NCI-H1105 treated with DMSO at 0.1 percent for 48 hours (cell line): ENCODE measurements around the gene PUM2.
A peak's percentile ranks its signal among the peaks of the same experiment; 100 is the strongest.

Experiments
- DNase-seq: peaks from one replicate; lab custom pipeline; 2025; lab: John Stamatoyannopoulos, UW

The PUM2 gene

DNA sequence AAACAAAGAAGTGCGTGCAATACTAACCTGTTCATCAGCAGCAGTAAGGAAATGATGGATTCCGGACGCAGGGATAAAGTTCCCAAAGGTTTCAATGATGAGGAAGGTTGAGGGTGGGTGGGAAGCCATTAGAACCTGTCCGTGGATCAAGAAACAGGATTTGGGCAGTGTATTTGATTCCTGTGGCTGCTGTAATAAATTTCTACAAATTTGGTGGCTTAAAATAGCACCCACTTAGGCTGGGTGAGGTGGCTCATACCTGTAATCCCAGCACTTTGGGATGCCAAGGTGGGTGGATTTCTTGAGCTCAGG, 120.6 kb downstream of the PUM2 start:
- DNase-seq: no peak

DNA sequence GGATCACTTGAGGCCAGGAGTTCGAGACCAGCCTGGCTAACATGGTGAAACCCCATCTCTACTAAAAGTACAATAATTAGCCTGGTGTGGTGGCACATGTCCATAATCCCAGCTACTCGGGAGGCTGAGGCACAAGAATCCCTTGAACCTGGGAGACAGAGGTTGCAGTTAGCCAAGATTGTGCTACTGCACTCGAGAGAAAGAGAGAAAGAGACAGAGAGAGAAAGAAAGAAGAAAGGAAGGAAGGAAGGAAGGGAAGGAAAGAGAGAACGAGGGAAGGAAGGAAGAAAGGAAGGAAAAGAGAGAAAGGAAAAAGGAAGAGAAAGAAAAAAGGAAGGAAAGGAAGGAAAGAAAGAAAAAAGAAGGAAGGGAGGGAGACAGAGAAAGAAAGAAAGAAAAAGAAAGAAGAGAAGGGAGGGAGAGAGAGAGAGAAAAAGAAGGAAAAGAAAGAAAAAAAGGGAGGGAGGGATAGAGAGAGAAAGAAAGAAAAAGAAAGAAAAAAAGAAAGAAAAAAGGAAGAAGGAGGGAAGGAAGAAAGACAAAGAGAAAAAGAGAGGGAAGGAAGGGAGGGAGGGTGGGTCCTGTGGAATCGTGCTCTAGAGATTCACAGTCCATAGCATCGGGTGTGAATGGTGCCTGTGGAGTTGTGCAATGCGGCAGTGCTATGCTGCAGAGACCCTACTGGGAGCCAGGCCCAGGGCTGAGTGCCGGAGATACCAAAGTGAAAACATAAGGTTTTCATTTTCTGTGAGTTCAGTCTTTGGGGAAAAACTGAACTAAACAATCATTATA, 121.1 kb downstream of the PUM2 start:
- DNase-seq: no peak

DNA sequence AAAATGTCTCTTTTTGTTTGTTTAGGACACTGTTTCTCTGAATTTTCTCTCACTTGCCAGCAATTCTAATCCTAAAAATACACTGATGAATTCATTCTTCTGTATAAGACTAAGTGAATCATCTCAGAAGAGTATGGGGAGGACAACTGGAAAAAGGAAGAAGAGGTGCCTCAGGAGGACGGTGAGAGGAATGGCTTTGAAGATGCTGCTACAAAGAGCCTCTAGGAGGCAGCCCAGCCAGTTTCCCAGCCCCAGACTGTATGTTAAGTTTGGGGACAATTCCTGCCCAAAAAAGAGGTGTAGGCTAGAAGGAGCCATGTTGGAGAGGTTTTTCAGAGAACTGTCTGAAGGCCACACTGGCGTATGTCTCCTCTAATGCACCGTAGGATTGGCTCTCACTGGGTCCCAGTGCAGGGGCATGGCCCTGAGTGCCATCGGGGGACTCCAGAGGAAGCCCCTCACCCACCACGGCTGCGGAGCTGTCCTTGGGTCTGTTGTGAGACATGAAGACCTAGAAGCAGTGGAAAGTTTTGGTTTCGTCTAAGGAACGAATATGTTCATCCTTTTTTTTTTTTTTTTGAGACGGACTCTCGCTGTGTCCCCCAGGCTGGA, 122.6 kb downstream of the PUM2 start:
- DNase-seq: no peak

DNA sequence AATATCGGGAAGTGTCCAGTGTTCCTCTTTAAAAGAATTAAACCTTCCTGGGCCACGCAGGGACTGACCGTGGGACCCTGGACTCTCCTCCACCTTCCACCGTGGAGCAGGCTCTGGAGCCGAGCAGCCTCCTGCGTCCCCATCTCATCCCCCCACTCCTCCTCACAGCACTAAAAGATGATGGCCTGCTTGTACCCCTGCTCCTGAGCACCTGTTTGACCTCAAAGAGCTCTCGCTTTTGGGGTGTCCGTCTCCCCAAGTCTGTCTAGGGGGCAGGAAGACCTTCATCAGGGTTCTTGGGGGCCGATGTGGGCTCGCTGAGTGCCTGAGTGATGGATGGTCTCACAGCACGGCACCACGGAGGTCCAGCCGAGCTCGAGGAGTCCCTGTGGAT, 124.5 kb downstream of the PUM2 start:
- no peak for DNase-seq

DNA sequence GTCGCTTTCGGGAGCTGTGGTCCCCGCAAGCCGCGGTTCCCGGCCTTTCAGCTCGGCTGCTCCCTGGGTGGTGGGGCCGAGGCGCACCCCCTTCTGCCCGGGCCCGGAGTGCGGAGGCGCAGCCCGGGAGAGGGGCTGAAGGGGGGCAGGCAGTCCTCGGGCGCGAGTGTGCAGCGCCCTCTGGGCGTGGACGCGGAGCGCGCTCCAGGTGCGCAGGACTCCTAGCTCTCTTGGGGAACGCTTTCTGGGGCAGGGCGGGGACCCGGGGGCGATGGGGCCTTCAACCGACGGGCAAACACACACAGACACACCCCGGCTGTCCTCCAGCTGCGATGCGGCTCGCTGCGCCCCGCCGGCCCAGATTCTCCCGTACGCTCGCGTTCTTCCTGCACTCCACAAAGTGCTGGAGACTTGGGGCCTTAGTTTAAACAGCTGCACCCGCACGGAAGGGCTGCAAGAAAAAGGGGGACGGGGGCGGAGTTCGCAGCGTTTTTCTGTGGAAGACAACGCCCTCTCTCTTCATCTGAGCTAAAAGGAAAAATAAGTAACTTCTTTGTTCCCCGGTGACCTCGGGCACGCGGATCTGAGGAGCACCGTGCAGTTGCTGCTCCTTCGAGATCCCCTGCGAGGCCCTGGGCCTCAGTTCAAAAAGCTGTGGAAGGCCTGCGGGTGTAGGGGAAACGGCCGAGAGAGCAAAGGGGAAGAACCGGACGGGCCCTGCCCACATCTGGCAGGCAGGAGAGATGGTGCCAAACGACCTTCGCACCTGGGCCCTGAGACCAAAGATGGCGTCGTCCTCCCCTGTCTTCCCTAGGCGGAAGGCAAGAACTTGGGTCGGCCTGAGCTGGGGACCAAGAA, 125.1 kb downstream of the PUM2 start:
- DNase-seq: peak; percentile 62

DNA sequence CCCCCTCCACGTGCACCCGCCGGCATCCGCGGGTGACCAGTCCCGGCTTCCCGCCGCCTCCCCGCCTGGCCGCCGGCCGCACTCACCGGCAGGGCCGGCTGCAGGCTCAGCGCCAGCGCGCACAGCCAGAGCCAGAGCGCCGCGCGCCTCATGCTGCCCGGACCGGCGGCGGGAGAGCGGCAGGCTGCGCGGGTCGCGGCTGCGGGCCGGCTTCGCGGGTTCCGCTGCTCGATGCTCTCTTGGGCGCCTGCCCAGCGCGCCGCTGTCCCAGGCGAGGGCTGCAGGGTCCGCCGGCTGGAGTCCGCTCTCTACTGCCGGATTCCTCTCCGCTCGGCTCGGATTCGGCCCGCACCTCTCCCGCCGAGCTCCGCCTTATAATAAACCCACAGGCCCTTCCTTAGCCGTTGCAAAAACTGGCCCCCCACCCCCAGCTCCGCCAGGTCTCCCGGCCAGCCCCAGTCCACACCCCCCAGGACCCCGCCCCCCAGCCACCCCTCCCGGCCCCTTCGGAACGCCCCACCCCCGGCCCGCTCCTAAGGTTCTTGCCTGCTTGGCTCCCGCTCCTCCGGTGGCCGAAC, 125.8 kb downstream of the PUM2 start, which contains the start of gene SDC1:
SDC1 (minus strand) TSS at position 415 of the 578 bp plus-strand sequence; CDS start at position 152, 263 bp downstream.
- peak; percentile 47 for DNase-seq

DNA sequence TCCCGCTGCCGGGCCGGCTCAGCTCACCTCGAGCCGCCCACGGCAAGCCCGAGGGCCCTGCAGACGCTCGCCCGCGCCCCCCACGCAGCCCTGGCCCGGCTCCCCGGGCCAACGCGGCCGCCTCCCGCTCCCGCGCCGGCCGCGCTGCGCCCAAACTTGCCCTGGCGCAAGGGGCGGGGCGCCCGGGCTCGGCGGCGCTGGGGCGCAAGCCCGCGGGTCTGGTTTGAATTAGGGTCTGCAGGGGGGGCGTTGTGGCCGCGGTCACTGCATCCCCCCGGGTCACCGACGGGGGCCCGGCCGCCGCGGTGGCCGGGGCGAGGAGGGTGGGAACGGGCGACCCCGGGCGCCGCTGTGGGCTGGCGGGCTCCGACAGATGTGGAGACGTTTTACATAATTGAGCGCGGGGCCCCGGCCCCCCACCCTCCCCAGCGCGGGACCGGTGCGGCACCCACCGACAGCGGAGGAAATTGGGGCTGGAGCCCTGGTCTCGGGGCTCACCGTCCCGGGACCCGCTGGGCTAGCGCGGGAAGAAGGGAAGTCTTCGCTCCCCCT, 126.4 kb downstream of the PUM2 start:
- peak; percentile 36 for DNase-seq

DNA sequence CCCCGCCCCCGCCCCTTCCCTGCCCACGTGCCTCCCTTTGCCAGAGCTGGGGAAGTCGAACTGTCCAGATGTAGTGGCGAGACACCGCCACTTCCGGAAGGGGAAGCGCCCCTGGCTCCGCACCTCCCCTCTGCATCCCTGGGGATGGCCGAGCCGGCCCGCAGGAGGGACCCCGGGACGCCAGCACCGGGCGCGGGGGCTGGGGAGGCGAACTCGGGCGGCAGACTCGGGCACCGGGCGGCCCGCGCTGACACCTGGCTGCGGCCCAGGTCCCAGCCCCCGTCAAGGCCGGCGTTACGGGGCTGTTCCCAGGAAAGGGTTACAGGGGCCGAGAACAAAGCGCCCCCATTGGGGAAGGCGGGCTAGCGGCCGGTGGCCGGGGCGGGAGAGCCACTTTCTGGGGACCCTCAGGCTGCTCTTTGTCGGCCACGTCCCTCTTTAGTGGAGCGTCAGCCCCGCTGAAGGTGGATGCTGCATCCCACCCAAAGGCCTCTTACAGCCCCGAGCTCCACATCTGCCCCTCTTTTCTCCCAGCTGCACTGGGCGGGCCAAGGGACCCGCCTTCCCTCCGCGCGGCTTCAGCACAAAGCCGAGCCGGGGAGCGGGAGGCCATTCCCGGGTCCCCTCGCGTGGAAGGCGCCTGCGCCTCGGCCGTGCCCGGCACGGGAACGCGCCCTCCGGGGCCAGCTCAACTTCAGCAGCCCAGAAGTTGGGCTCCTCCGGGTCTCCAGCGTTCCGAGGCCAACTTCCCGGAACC, 127.1 kb downstream of the PUM2 start:
- peak; percentile 53 for DNase-seq

DNA sequence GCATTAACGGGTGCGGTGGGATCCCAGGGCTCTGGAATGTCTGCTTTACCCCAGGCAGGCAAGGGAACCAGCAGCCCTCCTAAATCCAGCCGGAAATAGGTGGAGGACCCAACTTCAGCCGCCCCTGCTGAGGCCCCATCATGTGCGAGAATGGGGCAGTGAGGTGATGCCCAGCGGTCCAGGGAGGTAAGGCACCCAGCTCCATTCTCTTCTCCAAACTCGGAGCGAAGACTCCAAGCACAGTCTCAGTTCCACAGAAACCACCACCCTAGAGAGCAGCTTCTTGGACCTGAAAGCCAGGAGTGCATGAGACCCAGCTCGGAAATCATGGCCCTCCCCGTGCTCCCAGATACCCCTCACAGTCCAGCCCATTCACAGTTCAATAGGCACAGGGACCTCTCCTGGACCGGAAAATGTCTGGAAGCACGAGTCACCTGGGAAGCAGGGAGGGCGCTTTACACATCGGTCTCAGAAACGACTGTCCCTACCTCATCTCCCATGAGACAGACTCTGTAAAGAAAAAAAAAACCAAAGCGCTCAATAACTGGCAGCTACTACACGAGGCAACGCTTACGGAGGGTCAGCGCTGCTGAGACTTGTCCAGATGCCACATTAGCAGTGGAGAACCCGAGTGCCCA, 127.8 kb downstream of the PUM2 start:
- peak; percentile 73 for DNase-seq

DNA sequence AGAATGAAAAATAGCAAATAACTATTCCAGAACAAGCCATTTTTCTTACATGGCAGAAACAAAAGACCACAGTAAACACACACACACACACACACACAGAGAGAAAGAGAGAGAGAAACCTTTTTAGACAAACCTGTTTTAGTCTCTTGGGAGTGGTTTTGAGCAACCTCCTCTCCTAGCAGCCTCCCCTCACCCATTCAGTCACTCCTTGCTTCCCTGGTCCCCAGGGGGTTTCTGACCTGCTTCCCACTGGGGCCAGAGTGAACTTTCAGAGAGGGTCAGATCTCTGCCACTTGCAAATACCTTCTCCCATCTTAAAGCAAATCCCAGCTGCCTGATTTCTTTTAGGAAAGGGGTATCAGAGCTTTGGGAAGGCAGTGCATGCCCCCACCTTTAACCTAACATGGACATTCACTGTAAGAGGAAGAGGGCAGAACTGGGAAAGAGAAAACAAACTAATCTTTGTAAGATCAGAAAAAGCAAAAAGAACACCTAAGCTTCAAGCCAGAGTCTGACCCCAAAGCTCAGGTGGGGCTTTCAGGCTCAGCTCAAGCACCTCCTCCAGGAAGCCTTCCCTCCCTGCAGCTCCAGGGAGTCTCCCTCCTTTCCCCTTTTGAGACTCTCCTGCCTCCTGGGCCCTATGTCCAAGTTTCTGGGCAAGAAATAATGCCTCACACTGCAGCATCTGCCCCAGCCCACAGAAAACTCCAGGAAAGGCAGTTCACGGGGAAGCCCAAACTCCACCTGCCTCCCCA, 128.5 kb downstream of the PUM2 start:
- no peak for DNase-seq

DNA sequence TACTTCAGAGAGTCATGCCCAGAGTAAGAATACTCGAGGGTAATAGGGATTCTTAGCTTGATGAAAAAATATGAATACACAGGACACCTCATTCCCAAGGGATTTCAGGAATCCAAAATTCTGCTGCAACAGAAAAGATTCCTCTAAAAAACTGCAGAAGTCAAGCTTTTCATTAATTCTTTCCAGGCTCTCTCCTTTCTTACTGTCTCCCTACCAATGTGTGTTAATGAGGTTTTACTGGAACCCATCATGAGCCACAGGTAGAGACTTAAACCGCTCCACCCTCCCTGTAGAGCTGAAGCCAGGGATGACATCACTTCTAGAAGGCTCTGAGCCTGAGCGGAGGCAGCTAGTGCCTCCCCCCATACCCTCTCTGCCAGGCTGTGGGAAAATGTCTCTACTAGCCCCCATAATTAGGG, 129.1 kb downstream of the PUM2 start:
- DNase-seq: no peak

DNA sequence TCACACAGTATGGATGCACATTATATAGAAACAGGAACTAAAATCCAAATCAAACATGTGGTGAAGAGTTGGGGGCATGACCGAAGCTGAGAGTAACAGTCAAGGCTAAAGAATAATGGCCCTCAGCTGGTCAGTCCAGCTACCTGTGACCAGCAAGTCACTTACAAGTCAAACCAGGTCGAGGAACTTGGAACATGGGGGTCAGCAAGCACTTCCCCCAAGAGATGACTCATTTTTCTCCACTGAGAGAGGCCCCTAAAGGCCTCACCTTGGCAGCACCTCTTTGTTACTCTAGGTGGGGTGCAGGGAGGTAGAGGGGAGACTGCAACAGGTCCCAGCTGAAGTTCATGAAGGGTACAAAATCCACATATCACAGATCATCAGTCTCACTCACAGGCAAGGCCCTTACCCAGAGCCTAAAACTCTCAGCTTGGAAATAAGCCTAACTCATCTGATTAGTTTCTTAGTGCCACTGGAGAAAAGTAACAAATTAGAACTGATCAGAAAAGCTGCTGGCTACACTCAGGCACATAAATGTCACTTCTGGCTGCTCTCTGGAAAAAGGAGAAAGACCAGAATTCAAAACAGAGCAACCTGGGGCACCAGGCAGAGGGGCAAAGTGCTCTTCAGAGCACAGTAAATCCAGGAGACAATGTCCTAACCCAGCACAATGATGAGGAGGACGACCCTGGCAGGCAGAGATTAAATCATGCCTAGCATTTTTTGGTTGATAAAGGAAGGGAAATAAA, 129.7 kb downstream of the PUM2 start:
- no peak for DNase-seq

DNA sequence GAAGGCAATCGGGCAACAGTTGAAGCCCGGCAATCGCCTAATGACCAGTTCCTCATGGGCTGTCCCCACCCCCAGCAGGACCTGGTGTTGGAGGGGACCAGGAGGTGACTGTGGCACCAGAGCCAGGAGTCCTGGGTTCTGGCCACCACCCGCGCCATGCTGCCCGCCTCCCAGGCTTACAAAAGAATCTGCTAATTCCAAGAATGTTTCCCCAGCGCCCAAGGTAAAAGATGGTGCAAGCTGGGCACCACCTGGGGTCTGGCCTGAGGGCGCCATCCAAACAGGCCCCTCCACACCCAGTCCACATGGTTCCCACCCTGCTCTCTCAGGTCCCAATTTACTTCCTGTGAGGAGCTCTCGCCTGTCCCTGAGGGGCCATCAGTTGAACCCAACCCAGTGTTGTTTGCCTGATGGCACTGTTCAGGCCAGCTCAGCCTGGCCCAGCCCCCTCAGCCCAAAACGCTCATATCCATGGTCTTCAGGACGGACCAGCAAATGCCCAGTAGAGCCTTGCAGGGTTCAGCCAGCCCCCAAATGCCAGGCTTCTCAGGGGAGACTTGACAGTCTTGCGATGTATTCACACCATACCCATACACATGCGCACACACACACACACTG, 130.8 kb downstream of the PUM2 start:
- no peak for DNase-seq

DNA sequence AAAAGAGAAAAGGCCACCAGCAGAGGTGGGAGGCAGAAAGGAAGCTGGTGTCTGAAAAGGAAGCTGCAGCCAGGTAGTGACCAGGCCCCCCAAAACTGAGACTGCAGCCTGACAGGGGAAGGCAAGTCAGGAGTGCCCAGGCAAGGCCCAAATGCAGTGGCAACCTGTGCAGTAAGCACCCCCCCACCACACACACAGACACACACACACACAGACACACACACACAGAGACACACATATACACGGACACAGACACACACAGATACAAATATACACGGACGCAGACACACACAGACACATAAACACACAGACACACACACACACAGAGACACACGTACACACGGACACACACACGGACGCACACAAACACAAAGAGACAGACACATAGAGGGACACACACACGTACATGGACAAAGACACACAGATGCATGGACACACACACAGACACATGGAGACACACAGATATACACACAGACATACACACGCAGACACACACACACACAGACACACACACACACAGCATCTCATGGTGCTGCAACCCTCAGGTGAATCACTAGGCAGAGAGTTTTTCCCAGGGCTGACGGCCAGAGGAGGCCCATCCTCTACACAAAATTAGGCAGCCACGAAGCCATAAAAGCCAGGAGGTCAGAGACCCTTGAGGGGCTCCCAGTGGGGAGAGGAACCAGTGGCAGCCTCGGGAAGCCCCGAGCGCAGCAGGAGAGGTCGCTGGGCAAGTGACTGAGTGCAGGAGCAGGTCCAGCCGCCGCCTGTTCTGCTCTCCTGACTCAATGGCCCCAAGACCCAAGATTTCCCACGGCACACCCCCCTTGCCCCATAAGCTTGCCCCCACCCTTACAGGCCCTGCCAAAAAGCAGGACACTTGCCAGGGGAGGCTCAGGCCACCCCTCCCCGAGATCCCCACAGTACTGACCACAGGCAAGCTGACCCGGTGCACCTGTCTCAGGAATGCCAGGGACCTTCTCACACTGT, 132.0 kb downstream of the PUM2 start:
- DNase-seq: no peak

DNA sequence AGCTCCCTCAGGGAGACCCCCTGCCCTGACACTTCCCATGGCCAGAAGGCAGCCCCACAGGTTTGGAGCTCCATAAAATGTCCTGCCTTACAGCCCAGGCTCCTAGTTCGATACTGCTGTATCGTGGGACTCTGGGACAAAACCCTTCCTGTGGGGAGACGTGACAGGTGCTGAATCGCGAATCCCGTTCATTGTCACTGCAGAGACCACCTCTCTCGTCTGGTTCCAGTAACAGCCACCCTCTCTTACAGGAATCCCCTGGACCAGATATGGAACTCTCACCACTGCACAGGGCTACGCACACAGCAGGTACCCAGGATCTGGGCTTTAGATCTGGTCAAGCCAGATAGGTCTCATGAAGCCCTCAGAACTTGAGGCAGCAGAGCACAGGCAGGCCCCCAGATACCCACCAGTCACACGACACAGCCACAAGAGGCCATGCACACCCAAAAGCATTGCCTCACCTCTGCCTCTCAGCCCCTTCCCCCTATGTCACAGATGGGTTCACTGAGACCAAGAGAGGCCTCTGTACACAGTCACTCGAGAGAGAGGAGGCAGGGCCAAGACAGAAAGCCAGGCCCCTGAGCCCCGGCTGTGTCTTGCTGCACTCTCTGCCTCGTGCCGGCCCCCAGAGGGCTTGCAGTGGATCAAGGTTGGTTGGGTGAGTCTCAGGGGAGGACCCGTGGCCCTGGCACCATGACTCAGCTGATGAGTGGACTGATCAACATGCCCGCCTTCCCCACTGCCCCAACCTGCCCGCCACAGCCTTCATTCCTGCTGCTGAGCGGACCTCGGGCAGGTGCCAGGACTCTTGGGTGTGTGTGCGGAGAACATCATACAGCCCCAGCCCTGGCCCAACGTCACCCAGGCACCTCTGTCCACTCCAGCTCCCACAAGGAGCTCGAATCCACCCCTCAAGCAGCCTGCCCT, 133.3 kb downstream of the PUM2 start:
- no peak for DNase-seq

DNA sequence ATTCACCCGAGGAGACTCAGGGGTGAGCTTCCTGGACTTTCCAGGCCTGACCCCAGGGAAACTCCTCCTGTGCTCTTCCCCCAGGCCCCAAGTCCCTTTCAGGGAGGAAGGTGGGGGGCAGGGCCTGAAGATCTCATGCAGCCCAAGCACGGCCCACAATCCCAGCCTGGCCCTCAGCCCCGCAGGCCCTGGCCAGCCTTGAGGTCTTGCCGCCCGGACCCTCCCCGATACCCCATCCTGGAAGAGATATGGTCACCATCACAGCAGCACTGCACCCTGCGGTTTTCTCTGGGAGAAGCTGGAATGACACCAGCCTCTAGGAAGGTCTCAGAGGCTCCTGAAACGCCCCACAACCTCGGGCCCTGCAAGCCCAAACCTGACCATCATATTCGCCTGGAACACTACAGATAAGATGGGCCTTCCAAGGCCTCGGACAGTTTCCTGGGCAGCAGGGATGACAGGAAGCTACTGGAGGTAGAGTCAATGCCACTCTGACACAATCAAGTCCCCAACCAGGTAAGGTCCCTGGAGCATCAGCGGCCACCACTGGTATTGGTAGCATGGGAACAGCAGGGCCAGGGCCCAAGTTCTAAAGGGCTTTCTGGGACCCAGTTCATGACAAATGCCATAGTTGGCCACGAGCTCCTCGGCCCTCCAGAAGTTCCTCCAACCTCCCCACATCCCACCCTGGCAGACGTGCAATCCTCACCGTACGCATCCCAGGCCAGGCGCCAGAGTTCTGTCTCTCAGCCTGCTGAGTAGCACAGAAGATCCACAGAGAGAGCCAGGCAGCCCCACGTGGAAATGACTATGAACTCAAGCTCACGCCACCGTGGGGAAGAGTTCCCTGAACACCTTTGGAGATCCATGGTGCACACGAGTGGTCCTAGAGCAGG, 134.3 kb downstream of the PUM2 start:
- DNase-seq: no peak
